ENCODE results near the gene TMEM61.
"Not testable (repeated sequence)": the region's sequence is repeated elsewhere in the genome, so short reads cannot be mapped to it uniquely, and the experiment has no call there.

The TMEM61 gene

DNA sequence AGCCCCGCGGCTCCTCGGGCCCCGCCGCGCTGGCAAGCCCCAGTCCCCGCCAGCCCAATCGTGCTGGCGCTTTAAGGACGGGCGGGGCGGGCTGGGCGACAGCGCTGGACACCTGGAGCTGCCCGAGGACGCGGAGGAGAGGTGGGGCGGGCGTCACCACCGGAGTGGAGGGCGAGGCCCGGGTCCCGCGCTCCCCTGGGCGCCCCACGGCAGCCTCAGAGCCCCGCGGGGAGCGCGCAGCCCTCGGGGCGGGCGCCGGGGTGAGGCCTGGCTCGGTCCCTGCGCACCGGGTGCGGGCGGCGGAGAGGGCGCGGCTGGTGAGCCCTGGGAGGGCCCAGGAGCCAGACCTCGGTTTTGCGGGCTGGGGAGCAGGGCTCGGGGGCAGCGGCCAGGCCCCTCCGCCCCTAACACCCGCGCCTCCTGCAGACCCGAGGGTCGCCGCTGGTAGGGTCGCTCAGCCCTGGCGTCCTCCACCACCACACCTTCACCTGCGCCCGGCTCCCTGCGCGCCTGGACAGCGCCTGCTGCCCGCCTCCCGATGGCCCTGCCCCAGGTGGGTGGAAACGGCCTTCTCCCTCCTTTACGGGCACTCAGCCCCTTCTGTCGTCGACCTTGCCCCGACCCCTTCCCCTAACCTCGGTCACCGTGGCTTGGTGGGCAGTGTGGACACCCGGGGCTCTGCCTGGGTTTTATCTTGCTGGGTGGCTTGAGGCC lies at the start of gene TMEM61:
TMEM61 (plus strand) TSS at position 101 of the 714 bp plus-strand sequence; CDS start at position 539, 438 bp downstream.
- DNase-seq (ENCODE audit: low spot score): peak; percentile 56

DNA sequence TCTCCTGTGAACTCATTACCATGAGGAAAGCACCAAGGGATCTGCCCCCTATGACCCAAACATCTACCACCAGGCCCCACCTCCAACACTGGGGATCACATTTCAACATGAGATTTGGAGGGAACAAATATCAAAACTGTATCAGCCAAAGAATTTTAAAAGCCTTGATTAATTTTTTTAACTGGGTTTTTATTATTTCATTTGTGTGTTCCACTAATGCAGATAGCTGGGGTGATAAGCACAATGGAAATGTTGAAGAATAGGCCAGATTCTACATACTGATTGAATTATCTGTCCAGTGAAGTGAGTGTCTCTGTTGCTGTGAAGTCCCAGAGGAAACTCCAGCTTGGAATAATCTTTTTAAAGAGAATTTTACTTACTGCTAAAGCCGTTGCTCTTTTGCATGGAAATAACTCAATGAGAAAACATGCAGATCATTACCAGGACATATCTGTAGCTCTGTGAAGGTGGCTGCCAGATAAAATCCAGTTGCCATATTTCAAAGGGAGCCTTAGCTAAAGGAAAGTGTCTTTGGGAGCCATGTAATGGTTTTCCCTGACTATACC lies 49.1 kb upstream of the TMEM61 start:
- no peak for DNase-seq (ENCODE audit: low spot score)

DNA sequence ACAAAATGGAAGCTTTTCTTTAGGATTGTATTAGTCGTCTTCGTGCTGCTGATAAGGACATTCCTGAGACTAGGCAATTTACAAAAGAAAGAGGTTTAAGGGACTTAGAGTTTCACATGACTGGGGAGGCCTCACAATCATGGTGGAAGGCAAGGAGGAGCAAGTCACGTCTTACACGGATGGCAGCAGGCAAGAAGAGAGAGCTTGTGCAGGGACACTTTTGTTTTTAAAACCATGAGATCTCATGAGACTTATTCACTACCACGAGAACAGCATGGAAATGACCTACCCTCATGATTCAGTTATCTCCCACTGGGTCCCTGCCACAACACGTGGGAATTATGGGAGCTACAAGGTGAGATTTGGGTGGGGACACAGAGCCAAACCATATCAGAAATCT lies 46.3 kb upstream of the TMEM61 start:
- DNase-seq (ENCODE audit: low spot score): not testable (repeated sequence)

DNA sequence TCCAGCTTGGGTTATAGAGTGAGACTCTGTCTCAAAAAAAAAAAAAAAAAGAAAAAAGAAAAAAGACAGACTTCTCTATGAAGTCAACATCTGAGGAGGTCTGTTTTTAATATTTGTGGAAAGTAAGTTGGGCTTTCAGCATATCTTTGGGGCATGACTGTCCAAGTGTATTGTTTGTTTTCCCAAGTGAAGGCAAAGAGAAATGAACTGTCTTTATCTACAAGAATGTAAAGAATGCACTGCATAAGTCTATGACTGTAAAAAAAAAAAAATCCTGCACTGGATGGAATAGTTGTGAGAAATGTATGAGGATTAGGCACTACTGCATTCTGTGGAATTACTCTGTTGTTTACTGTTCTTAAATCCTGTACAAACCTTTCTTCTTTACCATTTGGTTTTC lies 45.6 kb upstream of the TMEM61 start:
- DNase-seq (ENCODE audit: low spot score): peak; percentile 70

DNA sequence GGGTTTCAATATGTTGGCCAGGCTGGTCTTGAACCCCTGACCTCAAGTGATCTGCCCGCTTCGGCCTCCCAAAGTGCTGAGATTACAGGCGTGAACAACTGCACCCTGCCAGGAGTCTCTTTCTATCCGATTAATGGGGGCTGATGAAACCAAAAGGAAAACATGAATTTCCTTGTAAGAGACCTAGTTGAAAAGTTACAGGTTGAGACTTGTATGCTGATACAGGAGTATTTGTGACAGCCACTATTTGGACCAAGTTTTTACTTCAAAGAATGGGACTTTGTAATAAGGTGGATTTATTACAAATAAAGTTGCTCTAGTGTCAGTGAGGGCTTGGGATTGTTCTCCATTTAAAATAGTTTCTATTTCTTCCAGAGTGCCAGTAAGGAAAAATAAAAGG lies 43.6 kb upstream of the TMEM61 start:
- DNase-seq (ENCODE audit: low spot score): no peak

DNA sequence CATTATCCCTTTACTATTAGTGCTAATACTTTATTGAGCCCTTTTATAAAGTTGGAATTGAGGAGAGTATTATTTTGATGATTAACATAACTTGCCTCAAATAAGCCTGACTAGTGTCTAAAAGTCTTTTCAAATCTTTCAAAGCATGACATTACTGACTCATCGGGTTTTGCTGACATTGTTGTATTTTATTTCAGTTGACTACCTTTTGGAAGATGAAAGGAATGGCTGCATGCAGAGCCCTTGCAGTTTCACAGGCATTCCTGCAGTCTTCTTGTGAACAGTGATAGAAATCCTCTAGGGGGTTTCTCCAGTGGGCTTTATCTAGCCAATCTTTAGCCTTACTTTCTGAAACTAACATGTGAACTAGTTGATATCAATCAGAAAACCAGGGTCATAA lies 43.0 kb upstream of the TMEM61 start:
- DNase-seq (ENCODE audit: low spot score): no peak

DNA sequence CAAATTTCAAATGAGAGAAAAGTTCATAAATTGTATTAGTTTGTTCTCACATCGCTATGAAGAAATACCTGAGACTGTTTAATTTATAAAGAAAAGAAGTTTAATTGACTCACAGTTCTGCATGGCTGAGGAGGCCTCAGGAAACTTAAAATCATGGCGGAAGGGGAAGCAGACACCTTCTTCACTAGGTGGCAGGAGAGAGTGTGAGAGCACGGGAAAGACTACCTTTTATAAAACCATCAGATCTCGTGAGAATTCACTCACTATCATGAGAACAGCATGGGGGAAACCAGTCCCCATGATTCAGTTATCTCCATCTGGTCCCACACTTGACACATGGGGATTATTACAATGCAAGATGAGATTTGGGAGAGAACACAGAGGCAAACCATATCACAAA lies 41.5 kb upstream of the TMEM61 start:
- not testable (repeated sequence) for DNase-seq (ENCODE audit: low spot score)

DNA sequence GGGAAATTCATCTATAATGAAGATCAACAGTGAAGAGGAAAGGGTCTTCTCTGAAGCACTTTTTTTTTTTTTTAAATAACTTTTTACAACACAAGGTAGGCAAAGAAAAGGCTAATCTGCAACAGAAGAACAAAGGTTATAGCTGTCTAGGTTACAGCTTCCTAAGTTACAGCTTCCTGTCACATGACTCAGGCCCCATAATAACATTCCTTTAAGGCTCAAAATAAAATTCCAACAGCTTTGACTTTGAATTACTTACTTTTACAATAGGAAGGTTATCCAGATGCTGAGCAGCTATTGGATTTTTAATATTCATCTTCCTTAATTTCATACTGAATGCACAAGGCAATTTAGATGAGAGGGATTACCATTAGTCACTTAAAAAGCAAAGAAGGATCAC lies 40.4 kb upstream of the TMEM61 start:
- no peak for DNase-seq (ENCODE audit: low spot score)

DNA sequence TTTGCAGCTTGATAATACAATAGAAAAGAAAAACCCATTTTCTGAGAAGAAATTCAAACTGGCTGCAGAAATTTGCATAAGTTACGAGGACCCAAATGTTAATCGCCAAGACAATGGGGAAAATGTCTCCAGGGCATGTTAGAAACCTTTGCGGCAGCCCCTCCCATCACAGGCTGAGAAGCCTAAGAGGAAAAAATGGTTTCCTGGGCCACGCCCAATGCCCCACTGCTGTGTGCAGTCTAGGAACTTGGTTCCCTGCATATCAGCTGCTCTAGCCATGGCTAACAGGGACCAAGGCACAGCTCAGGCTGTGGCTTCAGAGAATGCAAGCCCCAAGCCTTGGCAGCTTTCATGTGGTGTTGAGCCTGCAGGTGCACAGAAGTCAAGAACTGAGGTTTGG lies 37.5 kb upstream of the TMEM61 start:
- DNase-seq (ENCODE audit: low spot score): no peak

DNA sequence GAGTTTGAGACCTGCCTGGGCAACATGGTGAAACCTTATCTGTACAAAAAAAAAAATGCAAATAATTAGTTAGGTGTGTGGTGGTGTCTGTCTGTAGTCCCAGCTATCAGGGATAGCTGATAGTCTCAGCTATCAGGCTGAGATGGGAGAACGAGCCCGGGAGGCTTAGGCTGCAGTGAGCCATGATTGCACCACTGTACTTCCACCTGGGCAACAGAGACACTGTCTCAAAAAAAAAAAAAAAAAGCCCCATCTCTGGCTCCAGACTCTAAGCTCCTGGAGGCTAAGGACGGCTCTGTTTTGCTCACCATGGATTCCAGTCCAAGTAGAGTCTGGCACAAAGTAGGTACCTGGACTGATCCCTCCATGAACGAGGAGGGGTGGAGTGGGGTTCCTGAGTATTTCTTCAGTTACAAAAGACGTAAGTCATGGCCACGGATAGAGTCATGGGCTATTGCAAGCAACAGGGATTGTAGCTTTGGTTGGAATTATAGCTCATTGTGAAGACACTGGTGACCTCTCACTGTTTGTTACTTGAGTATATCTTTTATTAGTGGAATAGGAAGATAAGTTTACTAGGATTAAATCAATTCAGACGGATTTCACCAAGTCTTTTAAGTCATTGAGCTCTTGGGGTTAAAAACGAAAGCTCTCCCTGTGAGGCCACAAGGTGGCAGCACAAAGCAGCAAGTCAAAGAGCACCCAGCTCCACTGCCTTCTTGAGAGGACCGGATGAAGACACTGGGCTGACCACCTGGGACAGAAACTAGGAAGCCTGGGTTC lies 35.6 kb upstream of the TMEM61 start:
- DNase-seq (ENCODE audit: low spot score): peak; percentile 86

DNA sequence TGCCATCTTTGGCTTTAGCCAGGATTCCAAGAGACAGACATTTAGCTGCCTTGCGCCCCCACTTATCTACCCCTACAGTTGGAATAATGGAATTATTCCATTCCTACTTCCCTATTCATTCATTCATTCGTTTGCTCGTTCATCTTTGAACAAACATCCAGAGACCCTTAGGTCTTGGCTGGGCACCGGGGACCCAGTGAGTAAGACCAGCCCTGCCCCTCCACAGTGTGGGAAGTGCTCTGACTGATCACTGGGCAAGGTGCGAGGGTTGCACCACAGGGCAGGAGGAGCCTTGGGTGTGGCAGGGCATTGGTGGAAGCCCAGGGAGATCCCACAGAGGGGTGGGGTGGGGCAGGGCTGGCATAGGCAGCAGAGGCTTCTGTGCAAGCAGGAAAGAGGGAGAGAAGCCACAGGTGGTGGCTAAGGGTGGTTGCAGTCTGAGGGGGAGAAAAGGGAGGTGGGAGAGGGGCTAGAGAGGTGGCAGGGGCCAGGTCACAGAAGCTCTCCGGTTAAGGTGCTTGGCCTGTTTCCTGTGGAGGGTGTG lies 35.0 kb upstream of the TMEM61 start:
- no peak for DNase-seq (ENCODE audit: low spot score)

DNA sequence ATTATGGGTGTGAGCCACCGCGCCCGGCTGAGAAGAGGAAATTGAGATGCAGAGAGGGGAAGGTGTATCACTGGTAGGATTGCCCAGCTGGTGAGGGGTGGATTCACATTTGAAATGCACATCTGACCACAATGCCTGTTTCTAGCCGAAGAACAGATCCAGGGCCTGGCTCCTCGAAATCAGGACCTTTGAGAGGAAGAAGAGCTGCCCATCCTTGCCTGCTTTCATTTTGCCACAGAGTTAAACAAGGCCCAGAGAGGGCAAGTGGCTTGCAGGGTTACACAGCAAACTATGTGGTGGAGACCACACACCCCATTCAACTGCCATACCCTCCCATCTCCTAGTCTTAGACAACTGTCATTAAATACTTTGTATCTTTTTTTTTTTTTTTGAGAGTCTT lies 32.9 kb upstream of the TMEM61 start:
- DNase-seq (ENCODE audit: low spot score): no peak

DNA sequence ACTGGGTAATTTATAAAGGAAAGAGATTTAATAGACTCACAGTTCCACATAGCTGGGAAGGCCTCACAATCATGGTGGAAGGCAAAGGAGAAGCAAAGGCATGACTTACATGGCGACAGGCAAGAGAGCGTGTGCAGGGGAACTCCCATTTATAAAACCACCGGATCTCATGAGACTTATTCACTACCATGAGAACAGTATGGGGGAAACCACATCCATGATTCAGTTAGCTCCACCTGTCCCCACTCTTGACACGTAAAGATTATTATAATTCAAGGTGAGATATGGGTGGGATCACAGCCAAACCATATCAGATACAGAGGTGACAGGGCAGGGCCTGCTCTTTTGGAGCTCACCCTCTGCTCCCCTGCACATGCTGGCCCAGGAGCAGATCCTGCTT lies 31.4 kb upstream of the TMEM61 start:
- no peak for DNase-seq (ENCODE audit: low spot score)

DNA sequence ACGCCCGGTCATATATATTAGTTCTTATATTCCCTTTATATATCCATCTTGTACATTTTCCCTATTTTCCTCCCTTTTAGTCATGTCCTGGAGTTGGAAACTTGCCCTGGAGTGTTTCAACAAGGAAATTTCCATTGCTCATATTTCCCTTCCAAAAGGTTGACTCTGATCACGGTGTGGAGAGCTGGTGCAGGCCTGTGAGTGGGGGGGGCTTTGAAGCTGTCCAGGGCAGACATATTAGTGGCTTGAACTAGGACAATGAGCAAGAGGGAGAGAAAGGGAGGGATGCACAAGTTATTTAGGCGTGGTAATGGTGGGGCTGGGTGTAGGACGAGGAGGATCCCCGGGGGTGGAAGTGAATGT lies 30.4 kb upstream of the TMEM61 start:
- DNase-seq (ENCODE audit: low spot score): no peak

DNA sequence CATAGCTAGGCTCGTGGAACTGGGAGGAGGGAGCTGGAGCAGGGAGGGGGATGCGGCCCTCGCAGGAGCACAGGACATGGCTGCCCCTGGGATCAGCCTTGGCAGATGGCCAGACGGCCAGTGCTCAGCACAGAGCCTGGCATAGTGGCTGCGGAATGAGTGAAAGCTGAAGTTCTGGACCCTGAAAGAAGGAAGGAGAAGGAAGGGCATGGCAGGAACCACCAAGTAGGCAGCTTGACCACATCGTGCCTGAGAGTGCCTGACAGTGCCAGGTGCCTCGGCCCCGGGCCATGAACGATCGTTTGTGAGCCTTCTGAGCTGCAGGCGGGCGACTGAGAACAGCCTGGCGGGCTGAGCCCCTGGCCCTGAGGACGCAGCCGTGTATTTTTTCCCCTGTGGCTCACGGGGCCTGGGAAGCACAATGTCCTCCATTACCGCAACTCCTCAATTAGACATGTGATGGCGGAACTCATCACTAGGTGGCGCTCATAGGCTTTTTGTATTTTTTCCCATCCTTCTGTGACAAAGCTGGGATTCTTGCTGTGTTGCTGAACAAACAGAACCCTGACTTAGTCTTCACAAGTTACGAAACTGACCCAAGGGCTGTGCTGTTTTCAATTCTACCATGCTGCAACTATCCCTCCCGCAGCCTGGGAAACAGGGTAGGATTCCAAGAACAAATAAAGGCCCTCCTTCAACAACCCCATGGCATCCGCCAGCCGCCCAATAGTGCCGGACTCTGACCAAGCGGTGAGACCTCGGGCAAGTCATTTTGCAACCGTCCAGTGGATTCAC lies 29.9 kb upstream of the TMEM61 start:
- DNase-seq (ENCODE audit: low spot score): peak; percentile 90

DNA sequence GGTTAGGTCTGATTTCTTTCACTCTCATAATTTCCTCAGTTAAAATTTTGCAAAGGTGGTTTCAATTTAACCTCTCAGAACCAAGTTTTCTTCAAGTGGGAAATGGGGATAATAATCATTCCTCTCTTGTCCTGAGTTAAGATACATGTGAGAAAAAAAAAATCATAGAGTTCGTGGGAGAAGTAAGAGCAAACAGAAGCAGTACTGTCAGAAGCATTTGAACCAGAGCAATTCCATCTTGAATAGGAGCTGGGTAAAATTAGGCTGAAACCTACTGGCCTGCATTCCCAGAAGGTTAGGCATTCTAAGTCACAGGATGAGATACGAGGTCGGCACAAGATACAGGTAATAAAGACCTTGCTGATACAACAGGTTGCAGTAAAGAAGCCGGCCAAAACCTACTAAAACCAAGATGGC lies 28.6 kb upstream of the TMEM61 start:
- DNase-seq (ENCODE audit: low spot score): no peak

DNA sequence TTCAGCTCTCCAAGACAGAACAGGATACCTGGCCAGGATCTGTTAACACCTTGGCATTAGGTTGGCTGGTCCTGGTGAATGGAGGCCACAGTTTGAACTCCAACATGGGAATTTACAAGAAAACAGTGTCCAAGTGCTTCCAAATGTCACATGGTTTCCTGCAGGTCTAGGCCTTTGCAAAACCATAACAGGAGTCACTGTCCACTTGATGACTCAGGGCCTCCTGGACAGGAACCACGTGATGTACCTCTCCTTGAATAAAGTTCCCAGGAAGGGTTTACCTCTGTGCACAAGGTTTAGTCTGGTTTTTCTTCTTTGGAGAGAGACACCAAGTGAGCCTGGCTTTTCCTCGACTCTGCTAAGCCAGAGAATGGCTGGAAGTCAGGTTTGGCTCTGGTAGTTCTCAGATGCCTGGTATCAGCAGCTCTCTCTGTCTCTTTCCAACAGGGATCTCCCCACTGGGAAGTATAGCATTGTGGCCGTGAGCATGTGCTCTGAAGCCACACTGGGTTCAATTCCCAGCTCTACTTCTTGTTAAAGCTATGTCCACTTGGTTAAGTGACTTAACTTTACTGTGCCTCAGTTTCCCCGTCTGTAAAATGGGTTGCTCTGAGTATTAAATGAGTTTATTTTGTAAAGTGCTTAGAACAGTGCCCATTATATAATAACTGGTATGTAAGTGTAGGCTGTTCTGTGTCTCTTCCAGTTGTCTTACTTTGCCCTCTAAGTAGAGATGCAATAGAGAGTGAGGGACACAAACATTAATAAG lies 27.3 kb upstream of the TMEM61 start:
- no peak for DNase-seq (ENCODE audit: low spot score)

DNA sequence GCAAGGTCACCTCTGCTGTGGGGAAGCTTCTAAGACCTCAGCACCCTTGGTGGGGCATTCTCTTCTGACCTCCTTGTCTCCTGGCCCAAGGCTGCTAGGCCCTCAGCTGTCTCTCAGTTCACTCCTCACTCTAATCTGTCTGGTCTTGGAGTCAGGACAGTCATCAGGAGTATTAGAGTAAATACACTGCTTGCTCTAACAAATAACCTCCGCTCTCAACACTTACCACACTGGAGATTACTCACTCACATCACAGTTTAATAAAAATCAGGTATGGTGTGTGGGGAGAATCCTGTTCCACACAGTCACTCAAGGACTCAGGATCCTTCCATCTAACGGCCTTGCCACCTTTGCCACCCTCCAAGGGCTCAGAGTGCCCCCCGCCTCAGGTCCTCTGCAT lies 26.6 kb upstream of the TMEM61 start:
- DNase-seq (ENCODE audit: low spot score): no peak

DNA sequence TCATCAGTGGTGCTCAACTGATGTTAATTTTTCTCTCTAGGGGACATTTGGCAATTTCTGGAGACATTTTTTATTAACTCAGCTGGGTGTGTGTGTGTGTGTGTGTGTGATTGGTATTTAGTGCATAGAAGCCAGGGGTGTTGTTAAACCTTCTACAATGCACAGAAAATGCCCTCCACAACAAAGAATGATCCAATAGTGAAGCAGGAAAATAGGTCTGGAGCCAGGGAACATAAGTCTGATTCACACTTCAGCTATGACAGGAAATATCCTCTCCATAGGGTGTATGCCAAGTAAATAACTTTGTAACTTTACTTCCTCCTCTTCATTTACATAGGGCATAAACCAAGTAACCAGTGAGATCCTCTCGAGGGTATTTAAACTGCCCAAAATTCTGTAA lies 25.1 kb upstream of the TMEM61 start:
- DNase-seq (ENCODE audit: low spot score): no peak

DNA sequence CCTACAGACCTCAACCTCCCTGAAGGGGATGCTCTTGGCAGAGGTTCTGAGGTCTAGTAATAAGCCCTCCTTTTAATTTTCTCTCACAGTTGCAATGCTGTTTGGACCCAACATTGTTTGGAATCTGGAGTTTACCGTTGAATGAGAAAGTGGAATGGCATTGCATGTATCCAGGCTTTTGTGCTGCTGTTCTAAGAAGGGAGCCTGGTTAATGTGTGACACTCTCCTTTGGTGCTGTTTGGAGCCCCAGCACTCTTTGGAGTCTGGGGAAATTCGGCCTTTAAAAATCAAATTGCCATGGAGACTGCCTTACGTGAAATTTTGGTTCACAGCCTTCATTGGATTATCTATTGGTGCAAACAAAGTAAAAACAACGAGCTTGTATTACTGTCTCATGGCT lies 23.7 kb upstream of the TMEM61 start:
- no peak for DNase-seq (ENCODE audit: low spot score)

DNA sequence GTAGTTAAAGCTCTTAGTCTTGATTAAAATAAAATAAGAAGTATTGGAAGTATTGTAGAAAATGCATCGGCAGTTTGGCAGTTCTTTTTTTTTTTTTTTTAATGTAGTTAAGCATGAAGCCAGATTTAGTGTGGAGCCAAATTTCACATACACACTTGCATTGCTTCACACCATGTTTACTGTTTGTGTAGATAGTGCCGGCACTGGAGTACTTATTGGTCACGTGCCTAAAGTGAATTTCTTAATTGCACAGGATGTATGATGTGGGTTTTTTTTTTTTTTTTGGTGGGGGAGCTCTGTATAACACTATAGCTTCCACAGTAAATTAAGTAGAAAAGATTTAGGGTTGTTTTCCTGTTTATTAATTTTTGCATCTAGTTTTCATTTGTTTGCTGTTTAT lies 21.2 kb upstream of the TMEM61 start:
- DNase-seq (ENCODE audit: low spot score): no peak
